B cell (primary cell): ENCODE data around the gene PLA2G12A. TPM values are rescaled to one million over a fixed set of nuclear protein-coding genes. Genes with fewer than 3 reads are reported as not detected.

ENCODE experiments used
- ATAC-seq: fragments of 200-7000 bp; cut with Tn5 transposase; one replicate; pipeline ENCODE4 v1.10.0; 2021; ENCODE audit warnings: low read depth, mild to moderate bottlenecking, moderate number of reproducible peaks, moderate library complexity
- CTCF ChIA-PET: fragments of 350-600 bp; sonication (Branson Sonifier 250); formaldehyde crosslinking; loops from one replicate; lab custom pipeline; 2021; ENCODE audit warnings: antibody characterized with exemption, inconsistent platforms; lab: Charles Lee
- POLR2A ChIA-PET: fragments of 350-600 bp; sonication (Branson Sonifier 250); formaldehyde crosslinking; loops from one replicate; lab custom pipeline; 2021; ENCODE audit warnings: antibody characterized with exemption; lab: Charles Lee
- DNase-seq: peaks from one replicate; pipeline ENCODE4 v3.0.0; 2013
- H2AFZ ChIP-seq: 2 replicates; pipeline ENCODE4 v1.6.1; 2012; ENCODE audit warnings: mild to moderate bottlenecking, low read depth, low read length; ENCODE audit not compliant: insufficient read depth, poor library complexity, severe bottlenecking
- H3K27ac ChIP-seq, 2 donors: 1 replicate in 1 of 2; 2 replicates in 1 of 2; pipeline ENCODE4 v1.5.1; 2012 to 2013; ENCODE audit warnings: low read length in 2 of 2, mild to moderate bottlenecking in 2 of 2, moderate library complexity in 1 of 2
- H3K27me3 ChIP-seq, 4 experiments: fragments of 200-600 bp in 1 of 4; sonication (generic) in 1 of 4; replicated peaks in 1 of 4; 1 replicate in 2 of 4; 2 replicates in 2 of 4; pipeline versions ENCODE4 v1.6.1 to v1.7.0; 2013 to 2016; ENCODE audit warnings: low read length in 3 of 4, mild to moderate bottlenecking in 2 of 4, mixed read lengths in 1 of 4, moderate library complexity in 1 of 4; ENCODE audit not compliant: insufficient read depth in 4 of 4, control insufficient read depth in 3 of 4; ENCODE audit errors: control extremely low read depth in 1 of 4
- H3K36me3 ChIP-seq, 2 experiments: replicated peaks in 1 of 2; 1 replicate in 1 of 2; 2 replicates in 1 of 2; pipeline versions ENCODE4 v1.6.1 to v1.7.1; 2013; ENCODE audit warnings: low read length in 1 of 2; ENCODE audit not compliant: insufficient read depth in 2 of 2, control insufficient read depth in 1 of 2; ENCODE audit errors: control extremely low read depth in 1 of 2, extremely low read depth in 1 of 2
- H3K4me1 ChIP-seq, 2 donors: fragments of 200-600 bp in 1 of 2; sonication (generic) in 1 of 2; 1 replicate in 1 of 2; 2 replicates in 1 of 2; pipeline versions ENCODE4 v1.5.1 to v1.6.1; 2013 to 2017; ENCODE audit warnings: low read length in 2 of 2; ENCODE audit not compliant: control insufficient read depth in 2 of 2, insufficient read depth in 2 of 2
- H3K4me2 ChIP-seq: replicated peaks from 2 replicates; pipeline ENCODE3; 2012; ENCODE audit warnings: mild to moderate bottlenecking, low read depth, low read length; ENCODE audit not compliant: poor library complexity, severe bottlenecking
- H3K4me3 ChIP-seq, 5 experiments: fragments of 200-600 bp in 1 of 5; sonication (generic) in 1 of 5; 1 replicate in 3 of 5; 2 replicates in 2 of 5; pipeline versions ENCODE4 v1.5.1 to v1.7.0; 2011 to 2016; ENCODE audit warnings: low read length in 4 of 5, mild to moderate bottlenecking in 4 of 5, low read depth in 2 of 5, control low read depth in 1 of 5, moderate library complexity in 1 of 5; ENCODE audit not compliant: insufficient read depth in 1 of 5; ENCODE audit errors: control extremely low read depth in 1 of 5, extremely low read depth in 1 of 5
- H3K79me2 ChIP-seq: fragments of 200-600 bp; sonication (generic); one replicate; pipeline ENCODE4 v1.6.0; 2016; ENCODE audit warnings: low read length; ENCODE audit not compliant: control insufficient read depth, insufficient read depth
- H3K9ac ChIP-seq: fragments of 200-600 bp; sonication (generic); 2 replicates; pipeline ENCODE4 v1.6.1; 2017; ENCODE audit warnings: mild to moderate bottlenecking, low read length, moderate library complexity
- H3K9me3 ChIP-seq, 3 donors: one replicate each; pipeline versions ENCODE4 v1.6.1 to v1.7.1; 2013; ENCODE audit warnings: low read length in 2 of 3; ENCODE audit not compliant: control insufficient read depth in 2 of 3, insufficient read depth in 1 of 3; ENCODE audit errors: control extremely low read depth in 1 of 3
- H4K20me1 ChIP-seq: 2 replicates; pipeline ENCODE4 v1.6.0; 2012; ENCODE audit warnings: mild to moderate bottlenecking, low read length; ENCODE audit not compliant: insufficient read depth, control insufficient read depth, poor library complexity, severe bottlenecking
- H3K27ac Mint-ChIP-seq: one replicate; pipeline ENCODE4 v1.8.0; 2021; ENCODE audit warnings: mixed read lengths
- H3K27me3 Mint-ChIP-seq: one replicate; pipeline ENCODE4 v1.8.0; 2021; ENCODE audit warnings: mixed read lengths
- H3K4me1 Mint-ChIP-seq: one replicate; pipeline ENCODE4 v1.8.0; 2021; ENCODE audit warnings: mixed read lengths
- H3K4me3 Mint-ChIP-seq: one replicate; pipeline ENCODE4 v1.8.0; 2021; ENCODE audit warnings: mixed read lengths
- H3K9me3 Mint-ChIP-seq: one replicate; pipeline ENCODE4 v1.8.0; 2022; ENCODE audit warnings: mixed read lengths; ENCODE audit not compliant: insufficient read depth
- EZH2 ChIP-seq: IDR thresholded peaks from 2 replicates; pipeline ENCODE4 v1.6.1; 2012; ENCODE audit warnings: borderline replicate concordance, low read depth, mild to moderate bottlenecking, moderate library complexity, low read length; ENCODE audit not compliant: insufficient read depth, poor library complexity, severe bottlenecking
- WGBS: methylation state at CpG from one replicate; pipeline ENCODE4 v1.1.5; 2013; ENCODE audit warnings: missing lambda C conversion rate; ENCODE audit not compliant: insufficient coverage; 5-methylcytosine and 5-hydroxymethylcytosine counted together
- intact Hi-C: fragments of 100-400 bp; cut with micrococcal nuclease; formaldehyde crosslinking; loops from one replicate; pipeline ENCODE4 v1.10.0; 2022
- polyA plus RNA-seq: library from polyadenylated mRNA; depleted of rRNA; stranded (reverse); fragments of >200 nt; gene quantifications from 2 replicates; pipeline ENCODE4 v1.2.3, GENCODE V29; 2012
- total RNA-seq, 2 donors: library from RNA; stranded (reverse); fragments of 120-200 nt in 1 of 2; gene quantifications; 1 replicate in 1 of 2; 2 replicates in 1 of 2; pipeline versions ENCODE4 v1.2.3 to v1.2.4, GENCODE V29; 2013 to 2022
- TF ChIP-seq, protein P1 (sequence below): fragments of 200-600 bp; IDR thresholded peaks from one replicate; pipeline ENCODE4 v1.8.0; 2022; ENCODE audit warnings: antibody characterized with exemption, mild to moderate bottlenecking

PLA2G12A gene
- total and polyA plus RNA-seq, 2 donors (not counting 1 experiment from before 2014, with no cell fraction given), result 4.9 to 7.9 TPM

DNA sequence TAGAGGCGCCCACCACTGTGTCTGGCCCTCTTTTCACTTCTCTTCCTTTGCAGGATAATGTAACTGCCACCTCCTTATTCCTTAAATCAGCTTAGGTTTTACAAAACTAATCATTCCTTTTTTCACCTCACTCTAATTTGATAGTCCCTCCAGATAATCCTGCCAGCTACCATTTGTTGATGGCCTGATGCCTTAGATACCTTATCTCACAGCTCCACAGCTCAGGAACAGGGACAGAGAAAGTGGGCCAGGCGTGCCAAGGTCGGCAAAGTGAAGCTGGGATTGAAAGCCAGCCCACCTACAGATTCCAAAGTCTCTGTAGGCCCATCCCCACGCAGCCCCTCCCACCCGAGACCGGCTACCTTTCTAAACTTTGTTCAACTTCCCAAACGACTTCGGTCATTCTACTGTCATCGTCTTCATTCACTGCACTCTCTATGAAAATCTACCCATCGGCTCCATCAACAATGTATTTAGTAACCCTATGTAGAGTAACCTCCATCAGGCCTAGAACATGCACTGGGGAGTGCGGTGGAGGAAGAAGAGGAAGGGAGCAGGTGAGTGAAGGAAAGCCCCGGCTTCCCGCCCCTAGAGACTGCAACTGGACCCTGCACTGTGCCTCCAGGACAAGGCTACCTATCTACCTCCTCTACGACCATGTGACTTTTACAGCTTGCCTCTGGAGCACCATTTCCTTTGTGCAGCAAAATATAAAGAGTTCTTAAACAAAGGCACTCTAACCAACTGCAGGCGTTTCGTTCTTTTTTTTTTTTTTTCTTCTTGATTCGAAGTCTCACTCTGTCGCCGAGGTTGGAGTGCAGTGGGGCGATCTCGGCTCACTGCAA is 28.1 kb downstream of the PLA2G12A start:
- no peak overlapping the region for H3K27ac ChIP-seq
- H3K4me2 ChIP-seq, result peak overlapping the region; percentile 92
- Mint-ChIP-seq H3K27ac (peak overlapping the region; percentile 16), H3K4me3 (peak overlapping the region; percentile 97), H3K9me3 (no peaks in the 10 kb centered on the region), H3K4me1 (peaks cover 22% of the 10 kb centered on the region), H3K27me3 (no peaks in the 10 kb centered on the region)
- H2AFZ ChIP-seq, result peak overlapping the region; percentile 97
- H4K20me1 ChIP-seq, result no peaks in the 10 kb centered on the region
- H3K79me2 ChIP-seq, result peaks cover 3% of the 10 kb centered on the region
- CTCF ChIA-PET, result interaction anchor here (1.1 to 2.0 kb wide), 4 partner anchors 16 to 279 kb away, joined by 4 to 7 read pairs (median 6); partner anchors contain the start of genes MCUB and SEC24B
- H3K9ac ChIP-seq, result peak overlapping the region; percentile 85
- POLR2A ChIA-PET, result interaction anchor here (0.7 to 0.9 kb wide), 2 partner anchors 142 to 168 kb away, joined by 3 read pairs; no protein-coding TSS in a partner anchor
- no peak for TF ChIP-seq EZH2
- TF ChIP-seq, protein P1, sequence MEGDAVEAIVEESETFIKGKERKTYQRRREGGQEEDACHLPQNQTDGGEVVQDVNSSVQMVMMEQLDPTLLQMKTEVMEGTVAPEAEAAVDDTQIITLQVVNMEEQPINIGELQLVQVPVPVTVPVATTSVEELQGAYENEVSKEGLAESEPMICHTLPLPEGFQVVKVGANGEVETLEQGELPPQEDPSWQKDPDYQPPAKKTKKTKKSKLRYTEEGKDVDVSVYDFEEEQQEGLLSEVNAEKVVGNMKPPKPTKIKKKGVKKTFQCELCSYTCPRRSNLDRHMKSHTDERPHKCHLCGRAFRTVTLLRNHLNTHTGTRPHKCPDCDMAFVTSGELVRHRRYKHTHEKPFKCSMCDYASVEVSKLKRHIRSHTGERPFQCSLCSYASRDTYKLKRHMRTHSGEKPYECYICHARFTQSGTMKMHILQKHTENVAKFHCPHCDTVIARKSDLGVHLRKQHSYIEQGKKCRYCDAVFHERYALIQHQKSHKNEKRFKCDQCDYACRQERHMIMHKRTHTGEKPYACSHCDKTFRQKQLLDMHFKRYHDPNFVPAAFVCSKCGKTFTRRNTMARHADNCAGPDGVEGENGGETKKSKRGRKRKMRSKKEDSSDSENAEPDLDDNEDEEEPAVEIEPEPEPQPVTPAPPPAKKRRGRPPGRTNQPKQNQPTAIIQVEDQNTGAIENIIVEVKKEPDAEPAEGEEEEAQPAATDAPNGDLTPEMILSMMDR, result no peak
- no peaks in the 10 kb centered on the region for H3K9me3 ChIP-seq
- no peaks in the 10 kb centered on the region for H3K36me3 ChIP-seq
- H3K4me1 ChIP-seq, result peaks cover 14 to 18% of the 10 kb centered on the region in 2 donors
- no peak for ATAC-seq
- intact Hi-C loops, result loop anchor here (2.0 to 10.0 kb wide), 3 partner anchors 113 to 493 kb away; partner anchors contain the start of genes ELOVL6, GAR1 and MCUB
- H3K4me3 ChIP-seq, result peak overlapping the region; percentile 69 to 86 (median 78)
- peak; percentile 28 for DNase-seq
- no peaks in the 10 kb centered on the region for H3K27me3 ChIP-seq
- 37% methylated on average over 12 of the region's 21 CpGs for WGBS
